WTC11 (cell line): Measurements from ENCODE around the gene PATE2. TPM values are rescaled to one million over a fixed set of nuclear protein-coding genes. Genes with fewer than 3 reads are reported as not detected.

ENCODE experiments used
- ATAC-seq: fragments of 200-7000 bp; cut with Tn5 transposase; 2 replicates; pipeline ENCODE4 v1.10.0; 2021; ENCODE audit warnings: mild to moderate bottlenecking, moderate library complexity
- CTCF ChIA-PET: fragments of 300-600 bp; sonication (Branson Sonifier 250); formaldehyde crosslinking; loops from one replicate; lab custom pipeline; 2021; ENCODE audit warnings: antibody characterized with exemption; lab: Charles Lee
- POLR2A ChIA-PET: fragments of 350-600 bp; sonication (Branson Sonifier 250); formaldehyde crosslinking; loops from one replicate; lab custom pipeline; 2021; ENCODE audit warnings: antibody characterized with exemption; lab: Charles Lee
- DNase-seq: peaks from one replicate; pipeline ENCODE4 v3.0.0; 2021; ENCODE audit warnings: low spot score
- H3K27ac Mint-ChIP-seq: 2 replicates; pipeline ENCODE4 v1.8.0; 2021; ENCODE audit warnings: mixed read lengths
- H3K27me3 Mint-ChIP-seq: 2 replicates; pipeline ENCODE4 v1.8.0; 2021; ENCODE audit warnings: low read depth, mild to moderate bottlenecking, moderate library complexity, mixed read lengths
- H3K36me3 Mint-ChIP-seq: 2 replicates; pipeline ENCODE4 v1.8.0; 2021; ENCODE audit warnings: mixed read lengths
- H3K4me1 Mint-ChIP-seq: 2 replicates; pipeline ENCODE4 v1.8.0; 2022; ENCODE audit warnings: mixed read lengths
- H3K4me3 Mint-ChIP-seq: 2 replicates; pipeline ENCODE4 v1.8.0; 2021; ENCODE audit warnings: mild to moderate bottlenecking, moderate library complexity, mixed read lengths
- H3K9me3 Mint-ChIP-seq: 2 replicates; pipeline ENCODE4 v1.8.0; 2021; ENCODE audit warnings: mixed read lengths
- MYBL2 ChIP-seq: sonication (generic); formaldehyde crosslinking; IDR thresholded peaks from 2 replicates; pipeline ENCODE4 v1.8.1; 2023; ENCODE audit warnings: mild to moderate bottlenecking, moderate library complexity, missing genetic modification reagents
- NR2C2 ChIP-seq: sonication (generic); formaldehyde crosslinking; IDR thresholded peaks from 2 replicates; pipeline ENCODE4 v1.8.0; 2022; ENCODE audit warnings: mild to moderate bottlenecking, missing genetic modification reagents
- PRRX2 ChIP-seq: fragments of 250-450 bp; sonication (Bioruptor Pico); IDR thresholded peaks from 2 replicates; pipeline ENCODE4 v1.8.0; 2021; ENCODE audit warnings: mild to moderate bottlenecking
- RORB ChIP-seq: fragments of 250-450 bp; sonication (Bioruptor Pico); IDR thresholded peaks from 2 replicates; pipeline ENCODE4 v1.9.0; 2021; ENCODE audit warnings: mild to moderate bottlenecking
- SMAD4 ChIP-seq: sonication (generic); formaldehyde crosslinking; IDR thresholded peaks from 2 replicates; pipeline ENCODE4 v1.8.0; 2022; ENCODE audit warnings: mild to moderate bottlenecking, missing genetic modification reagents
- total RNA-seq: library from RNA; stranded (reverse); gene quantifications from 3 replicates; pipeline ENCODE4 v1.2.3, GENCODE V29; 2021
- TF ChIP-seq, protein P1 (sequence below): sonication (generic); formaldehyde crosslinking; IDR thresholded peaks from 2 replicates; pipeline ENCODE4 v1.8.1; 2022; ENCODE audit warnings: low read depth, mild to moderate bottlenecking, moderate library complexity, missing genetic modification reagents, borderline replicate concordance
- TF ChIP-seq, protein P2 (sequence below): sonication (generic); formaldehyde crosslinking; IDR thresholded peaks from 2 replicates; pipeline ENCODE4 v1.8.0; 2023; ENCODE audit warnings: missing genetic modification reagents
- TF ChIP-seq, protein P3 (sequence below): fragments of 250-450 bp; sonication (Bioruptor Pico); IDR thresholded peaks from 2 replicates; pipeline ENCODE4 v1.8.0; 2021; ENCODE audit warnings: mild to moderate bottlenecking
- TF ChIP-seq, protein P4 (sequence below): fragments of 250-450 bp; sonication (Bioruptor Pico); IDR thresholded peaks from 2 replicates; pipeline ENCODE4 v1.9.0; 2021; ENCODE audit warnings: moderate library complexity, mild to moderate bottlenecking, inconsistent platforms, borderline replicate concordance
- TF ChIP-seq, protein P5 (sequence below): sonication (generic); formaldehyde crosslinking; IDR thresholded peaks from 2 replicates; pipeline ENCODE4 v1.8.0; 2023; ENCODE audit warnings: mild to moderate bottlenecking, missing genetic modification reagents
- TF ChIP-seq, protein P6 (sequence below): sonication (generic); formaldehyde crosslinking; IDR thresholded peaks from 2 replicates; pipeline ENCODE4 v1.8.1; 2022; ENCODE audit warnings: mild to moderate bottlenecking, missing genetic modification reagents, moderate library complexity, borderline replicate concordance
- TF ChIP-seq, protein P7 (sequence below): sonication (generic); formaldehyde crosslinking; IDR thresholded peaks from 2 replicates; pipeline ENCODE4 v1.8.0; 2022; ENCODE audit warnings: mild to moderate bottlenecking, missing genetic modification reagents
- TF ChIP-seq, protein P8 (sequence below): sonication (generic); formaldehyde crosslinking; conservative IDR thresholded peaks from 2 replicates; pipeline ENCODE4 v1.8.1; 2022; ENCODE audit warnings: mild to moderate bottlenecking, missing genetic modification reagents
- TF ChIP-seq, protein P9 (sequence below): sonication (generic); formaldehyde crosslinking; IDR thresholded peaks from 2 replicates; pipeline ENCODE4 v1.8.1; 2022; ENCODE audit warnings: missing genetic modification reagents, borderline replicate concordance
- TF ChIP-seq, protein P10 (sequence below): sonication (generic); formaldehyde crosslinking; IDR thresholded peaks from 2 replicates; pipeline ENCODE4 v1.8.1; 2023; ENCODE audit warnings: mild to moderate bottlenecking, moderate library complexity, missing genetic modification reagents

The PATE2 gene
- total RNA-seq, 1 experiment from 2014 or later = not detected

DNA sequence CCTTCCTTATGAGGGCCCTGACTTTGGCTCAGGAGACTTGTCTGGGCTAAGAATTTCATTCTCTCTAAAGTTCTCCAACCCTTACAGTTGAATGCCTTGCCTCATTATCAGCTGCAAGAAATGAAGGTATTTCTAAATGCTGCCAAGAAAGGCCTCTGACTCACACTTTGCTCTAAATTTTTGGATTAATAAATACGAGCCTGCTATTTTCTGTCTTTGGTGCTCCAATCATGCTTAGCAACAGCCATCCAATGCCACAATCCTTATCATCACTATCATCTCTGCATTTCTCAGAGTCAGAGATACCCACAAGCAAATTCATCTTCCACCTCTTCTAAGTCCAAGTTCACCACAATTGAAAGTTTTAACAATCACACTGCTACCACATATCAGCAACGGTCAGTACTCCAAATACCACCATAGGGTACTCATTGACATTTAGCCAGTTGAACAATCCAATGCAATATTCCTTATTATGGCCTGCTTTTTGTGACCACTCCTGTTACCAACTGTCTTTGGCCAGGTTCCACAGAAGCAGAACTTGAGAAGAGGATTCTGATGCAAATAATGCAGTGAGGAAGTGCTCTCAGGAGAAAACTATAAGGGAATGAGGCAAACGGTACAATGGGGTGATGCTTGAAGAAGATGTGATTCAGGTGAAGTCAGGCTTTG, 5.7 kb downstream of the PATE2 start:
- CTCF ChIA-PET = no interaction called here
- TF ChIP-seq, protein P1, sequence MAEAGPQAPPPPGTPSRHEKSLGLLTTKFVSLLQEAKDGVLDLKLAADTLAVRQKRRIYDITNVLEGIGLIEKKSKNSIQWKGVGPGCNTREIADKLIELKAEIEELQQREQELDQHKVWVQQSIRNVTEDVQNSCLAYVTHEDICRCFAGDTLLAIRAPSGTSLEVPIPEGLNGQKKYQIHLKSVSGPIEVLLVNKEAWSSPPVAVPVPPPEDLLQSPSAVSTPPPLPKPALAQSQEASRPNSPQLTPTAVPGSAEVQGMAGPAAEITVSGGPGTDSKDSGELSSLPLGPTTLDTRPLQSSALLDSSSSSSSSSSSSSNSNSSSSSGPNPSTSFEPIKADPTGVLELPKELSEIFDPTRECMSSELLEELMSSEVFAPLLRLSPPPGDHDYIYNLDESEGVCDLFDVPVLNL = no peak
- TF ChIP-seq RORB (CRISPR knock-in tag) (no peak), SMAD4 (CRISPR knock-in tag) (no peak), MYBL2 (CRISPR knock-in tag) (no peak)
- TF ChIP-seq, protein P2, sequence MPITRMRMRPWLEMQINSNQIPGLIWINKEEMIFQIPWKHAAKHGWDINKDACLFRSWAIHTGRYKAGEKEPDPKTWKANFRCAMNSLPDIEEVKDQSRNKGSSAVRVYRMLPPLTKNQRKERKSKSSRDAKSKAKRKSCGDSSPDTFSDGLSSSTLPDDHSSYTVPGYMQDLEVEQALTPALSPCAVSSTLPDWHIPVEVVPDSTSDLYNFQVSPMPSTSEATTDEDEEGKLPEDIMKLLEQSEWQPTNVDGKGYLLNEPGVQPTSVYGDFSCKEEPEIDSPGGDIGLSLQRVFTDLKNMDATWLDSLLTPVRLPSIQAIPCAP = no peak
- TF ChIP-seq, protein P3, sequence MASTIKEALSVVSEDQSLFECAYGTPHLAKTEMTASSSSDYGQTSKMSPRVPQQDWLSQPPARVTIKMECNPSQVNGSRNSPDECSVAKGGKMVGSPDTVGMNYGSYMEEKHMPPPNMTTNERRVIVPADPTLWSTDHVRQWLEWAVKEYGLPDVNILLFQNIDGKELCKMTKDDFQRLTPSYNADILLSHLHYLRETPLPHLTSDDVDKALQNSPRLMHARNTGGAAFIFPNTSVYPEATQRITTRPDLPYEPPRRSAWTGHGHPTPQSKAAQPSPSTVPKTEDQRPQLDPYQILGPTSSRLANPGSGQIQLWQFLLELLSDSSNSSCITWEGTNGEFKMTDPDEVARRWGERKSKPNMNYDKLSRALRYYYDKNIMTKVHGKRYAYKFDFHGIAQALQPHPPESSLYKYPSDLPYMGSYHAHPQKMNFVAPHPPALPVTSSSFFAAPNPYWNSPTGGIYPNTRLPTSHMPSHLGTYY (CRISPR knock-in tag) = no peak
- TF ChIP-seq, protein P4, sequence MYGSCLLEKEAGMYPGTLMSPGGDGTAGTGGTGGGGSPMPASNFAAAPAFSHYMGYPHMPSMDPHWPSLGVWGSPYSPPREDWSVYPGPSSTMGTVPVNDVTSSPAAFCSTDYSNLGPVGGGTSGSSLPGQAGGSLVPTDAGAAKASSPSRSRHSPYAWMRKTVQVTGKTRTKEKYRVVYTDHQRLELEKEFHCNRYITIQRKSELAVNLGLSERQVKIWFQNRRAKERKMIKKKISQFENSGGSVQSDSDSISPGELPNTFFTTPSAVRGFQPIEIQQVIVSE (CRISPR knock-in tag) = no peak
- TF ChIP-seq, protein P5, sequence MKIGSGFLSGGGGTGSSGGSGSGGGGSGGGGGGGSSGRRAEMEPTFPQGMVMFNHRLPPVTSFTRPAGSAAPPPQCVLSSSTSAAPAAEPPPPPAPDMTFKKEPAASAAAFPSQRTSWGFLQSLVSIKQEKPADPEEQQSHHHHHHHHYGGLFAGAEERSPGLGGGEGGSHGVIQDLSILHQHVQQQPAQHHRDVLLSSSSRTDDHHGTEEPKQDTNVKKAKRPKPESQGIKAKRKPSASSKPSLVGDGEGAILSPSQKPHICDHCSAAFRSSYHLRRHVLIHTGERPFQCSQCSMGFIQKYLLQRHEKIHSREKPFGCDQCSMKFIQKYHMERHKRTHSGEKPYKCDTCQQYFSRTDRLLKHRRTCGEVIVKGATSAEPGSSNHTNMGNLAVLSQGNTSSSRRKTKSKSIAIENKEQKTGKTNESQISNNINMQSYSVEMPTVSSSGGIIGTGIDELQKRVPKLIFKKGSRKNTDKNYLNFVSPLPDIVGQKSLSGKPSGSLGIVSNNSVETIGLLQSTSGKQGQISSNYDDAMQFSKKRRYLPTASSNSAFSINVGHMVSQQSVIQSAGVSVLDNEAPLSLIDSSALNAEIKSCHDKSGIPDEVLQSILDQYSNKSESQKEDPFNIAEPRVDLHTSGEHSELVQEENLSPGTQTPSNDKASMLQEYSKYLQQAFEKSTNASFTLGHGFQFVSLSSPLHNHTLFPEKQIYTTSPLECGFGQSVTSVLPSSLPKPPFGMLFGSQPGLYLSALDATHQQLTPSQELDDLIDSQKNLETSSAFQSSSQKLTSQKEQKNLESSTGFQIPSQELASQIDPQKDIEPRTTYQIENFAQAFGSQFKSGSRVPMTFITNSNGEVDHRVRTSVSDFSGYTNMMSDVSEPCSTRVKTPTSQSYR = no peak
- TF ChIP-seq, protein P6, sequence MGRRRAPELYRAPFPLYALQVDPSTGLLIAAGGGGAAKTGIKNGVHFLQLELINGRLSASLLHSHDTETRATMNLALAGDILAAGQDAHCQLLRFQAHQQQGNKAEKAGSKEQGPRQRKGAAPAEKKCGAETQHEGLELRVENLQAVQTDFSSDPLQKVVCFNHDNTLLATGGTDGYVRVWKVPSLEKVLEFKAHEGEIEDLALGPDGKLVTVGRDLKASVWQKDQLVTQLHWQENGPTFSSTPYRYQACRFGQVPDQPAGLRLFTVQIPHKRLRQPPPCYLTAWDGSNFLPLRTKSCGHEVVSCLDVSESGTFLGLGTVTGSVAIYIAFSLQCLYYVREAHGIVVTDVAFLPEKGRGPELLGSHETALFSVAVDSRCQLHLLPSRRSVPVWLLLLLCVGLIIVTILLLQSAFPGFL (CRISPR knock-in tag) = no peak
- TF ChIP-seq, protein P7, sequence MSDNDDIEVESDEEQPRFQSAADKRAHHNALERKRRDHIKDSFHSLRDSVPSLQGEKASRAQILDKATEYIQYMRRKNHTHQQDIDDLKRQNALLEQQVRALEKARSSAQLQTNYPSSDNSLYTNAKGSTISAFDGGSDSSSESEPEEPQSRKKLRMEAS (CRISPR knock-in tag) = no peak
- ATAC-seq = no peak
- DNase-seq = no peak
- no peaks in the 10 kb centered on the region; the same call in 1 of the 2 replicates for H3K27me3 Mint-ChIP-seq
- no peak overlapping the region for H3K27ac Mint-ChIP-seq
- H3K4me3 Mint-ChIP-seq = no peak overlapping the region
- H3K4me1 Mint-ChIP-seq = no peaks in the 10 kb centered on the region
- no peaks in the 10 kb centered on the region for H3K9me3 Mint-ChIP-seq
- POLR2A ChIA-PET = no interaction called here
- no peaks in the 10 kb centered on the region for H3K36me3 Mint-ChIP-seq

DNA sequence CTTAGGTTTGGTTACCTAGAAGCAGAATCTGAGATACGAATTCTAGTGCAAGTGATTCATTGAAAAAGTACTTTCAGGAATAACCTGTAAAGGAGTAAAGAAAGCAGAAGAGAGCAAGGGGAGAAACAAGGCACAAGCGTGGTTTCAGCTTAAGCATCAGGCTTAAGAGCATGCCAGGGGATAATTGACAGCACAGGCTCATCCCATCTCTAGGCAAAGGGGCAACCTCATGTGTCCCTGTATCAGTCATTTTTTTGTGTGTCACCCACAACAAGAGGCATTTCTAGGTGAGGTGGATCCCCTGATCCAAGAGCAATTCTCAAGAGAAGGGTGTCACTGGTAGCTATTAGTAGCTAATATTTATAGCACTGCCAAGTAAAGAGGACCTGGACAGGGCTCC, 8.0 kb downstream of the PATE2 start:
- Mint-ChIP-seq H3K27ac (no peak overlapping the region), H3K27me3 (no peaks in the 10 kb centered on the region; the same call in 1 of the 2 replicates), H3K4me1 (peaks cover 3% of the 10 kb centered on the region), H3K4me3 (no peak overlapping the region), H3K9me3 (no peaks in the 10 kb centered on the region), H3K36me3 (no peaks in the 10 kb centered on the region)
- DNase-seq = no peak
- ChIA-PET CTCF (no interaction called here), POLR2A (no interaction called here)
- no peak for TF ChIP-seq NR2C2 (CRISPR knock-in tag)
- TF ChIP-seq, protein P8, sequence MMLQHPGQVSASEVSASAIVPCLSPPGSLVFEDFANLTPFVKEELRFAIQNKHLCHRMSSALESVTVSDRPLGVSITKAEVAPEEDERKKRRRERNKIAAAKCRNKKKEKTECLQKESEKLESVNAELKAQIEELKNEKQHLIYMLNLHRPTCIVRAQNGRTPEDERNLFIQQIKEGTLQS = no peak
- TF ChIP-seq, protein P9, sequence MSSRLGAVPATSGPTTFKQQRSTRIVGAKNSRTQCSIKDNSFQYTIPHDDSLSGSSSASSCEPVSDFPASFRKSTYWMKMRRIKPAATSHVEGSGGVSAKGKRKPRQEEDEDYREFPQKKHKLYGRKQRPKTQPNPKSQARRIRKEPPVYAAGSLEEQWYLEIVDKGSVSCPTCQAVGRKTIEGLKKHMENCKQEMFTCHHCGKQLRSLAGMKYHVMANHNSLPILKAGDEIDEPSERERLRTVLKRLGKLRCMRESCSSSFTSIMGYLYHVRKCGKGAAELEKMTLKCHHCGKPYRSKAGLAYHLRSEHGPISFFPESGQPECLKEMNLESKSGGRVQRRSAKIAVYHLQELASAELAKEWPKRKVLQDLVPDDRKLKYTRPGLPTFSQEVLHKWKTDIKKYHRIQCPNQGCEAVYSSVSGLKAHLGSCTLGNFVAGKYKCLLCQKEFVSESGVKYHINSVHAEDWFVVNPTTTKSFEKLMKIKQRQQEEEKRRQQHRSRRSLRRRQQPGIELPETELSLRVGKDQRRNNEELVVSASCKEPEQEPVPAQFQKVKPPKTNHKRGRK (CRISPR knock-in tag) = no peak
- TF ChIP-seq, protein P10, sequence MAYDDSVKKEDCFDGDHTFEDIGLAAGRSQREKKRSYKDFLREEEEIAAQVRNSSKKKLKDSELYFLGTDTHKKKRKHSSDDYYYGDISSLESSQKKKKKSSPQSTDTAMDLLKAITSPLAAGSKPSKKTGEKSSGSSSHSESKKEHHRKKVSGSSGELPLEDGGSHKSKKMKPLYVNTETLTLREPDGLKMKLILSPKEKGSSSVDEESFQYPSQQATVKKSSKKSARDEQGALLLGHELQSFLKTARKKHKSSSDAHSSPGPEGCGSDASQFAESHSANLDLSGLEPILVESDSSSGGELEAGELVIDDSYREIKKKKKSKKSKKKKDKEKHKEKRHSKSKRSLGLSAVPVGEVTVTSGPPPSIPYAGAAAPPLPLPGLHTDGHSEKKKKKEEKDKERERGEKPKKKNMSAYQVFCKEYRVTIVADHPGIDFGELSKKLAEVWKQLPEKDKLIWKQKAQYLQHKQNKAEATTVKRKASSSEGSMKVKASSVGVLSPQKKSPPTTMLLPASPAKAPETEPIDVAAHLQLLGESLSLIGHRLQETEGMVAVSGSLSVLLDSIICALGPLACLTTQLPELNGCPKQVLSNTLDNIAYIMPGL (CRISPR knock-in tag) = no peak
- no peak for TF ChIP-seq PRRX2 (CRISPR knock-in tag)
- ATAC-seq = no peak
